HCT116 (cell line): ENCODE data around the gene KIAA0825. TPM values are rescaled to one million over a fixed set of nuclear protein-coding genes. Genes with fewer than 3 reads are reported as not detected.
A peak's percentile ranks its signal among the peaks of the same experiment; 100 is the strongest.

Source experiments
- ATAC-seq: fragments of 200-7000 bp; cut with Tn5 transposase; 2 replicates; pipeline ENCODE4 v1.9.1; 2020; ENCODE audit warnings: mild to moderate bottlenecking, moderate library complexity
- BruUV-seq: library from RNA; stranded (reverse); fragments of 400-500 nt; replicated peaks from 2 replicates; lab custom pipeline; 2021; lab: Mats Ljungman, UMichigan
- CTCF ChIA-PET: fragments of 300-600 bp; sonication (Branson Sonifier 250); formaldehyde crosslinking; loops from one replicate; lab custom pipeline; 2021; ENCODE audit warnings: antibody characterized with exemption; lab: Charles Lee
- POLR2A ChIA-PET: fragments of 300-600, 350-600 bp; sonication (Branson Sonifier 250); formaldehyde crosslinking; loops from one replicate; lab custom pipeline; 2021; ENCODE audit warnings: antibody characterized with exemption; lab: Charles Lee
- RAD21 ChIA-PET, 2 experiments: fragments of 300-600 bp; sonication (Branson Sonifier 250); formaldehyde crosslinking; loops; one replicate each; lab custom pipeline; 2023; ENCODE audit warnings: low total read pairs in 2 of 2; ENCODE audit not compliant: uncharacterized antibody in 2 of 2, unreplicated experiment in 2 of 2, low non-redundant PET in 1 of 2; lab: Charles Lee
- DNase-seq: peaks from one replicate; pipeline ENCODE4 v3.0.0-alpha.2; 2010; ENCODE audit warnings: low read depth, low spot score
- H2AFZ ChIP-seq: fragments of 200-600 bp; shearing (Covaris generic), sonication (generic); 2 replicates; pipeline ENCODE4 v1.6.1; 2017; ENCODE audit warnings: low read depth, mixed run types, mixed read lengths, antibody characterized with exemption, low read length; ENCODE audit not compliant: poor library complexity, severe bottlenecking
- H3K27ac ChIP-seq: 2 replicates; pipeline ENCODE4 v1.5.1; 2012; ENCODE audit warnings: low read depth, low read length
- H3K27me3 ChIP-seq: fragments of 200-600 bp; sonication (generic); 2 replicates; pipeline ENCODE4 v1.6.1; 2016; ENCODE audit warnings: mixed run types, low read length, mixed read lengths; ENCODE audit not compliant: insufficient read depth
- H3K36me3 ChIP-seq, 2 experiments: fragments of 200-500 bp in 1 of 2; fragments of 200-600 bp in 1 of 2; sonication (Bioruptor generic) in 1 of 2; sonication (generic) in 1 of 2; 2 replicates each; pipeline versions ENCODE4 v1.5.1 to v1.6.1; 2014 to 2016; ENCODE audit warnings: low read length in 2 of 2, inconsistent platforms in 1 of 2, mixed read lengths in 1 of 2, mixed run types in 1 of 2; ENCODE audit not compliant: insufficient read depth in 2 of 2, control insufficient read depth in 1 of 2
- H3K4me1 ChIP-seq, 2 experiments: fragments of 200-600 bp in 1 of 2; sonication (generic) in 1 of 2; 2 replicates each; pipeline versions ENCODE4 v1.5.1 to v1.6.1; 2012 to 2017; ENCODE audit warnings: low read length in 2 of 2, inconsistent platforms in 1 of 2, mild to moderate bottlenecking in 1 of 2, mixed read lengths in 1 of 2, mixed run types in 1 of 2, moderate library complexity in 1 of 2; ENCODE audit not compliant: insufficient read depth in 2 of 2, control insufficient read depth in 1 of 2
- H3K4me2 ChIP-seq: fragments of 200-600 bp; sonication (generic); 2 replicates; pipeline ENCODE4 v1.6.1; 2017; ENCODE audit warnings: mixed run types, low read length, mixed read lengths
- H3K4me3 ChIP-seq, 2 experiments: fragments of 200-600 bp in 1 of 2; sonication (generic) in 1 of 2; replicated peaks in 1 of 2; 2 replicates each; pipeline ENCODE4 v1.5.1; 2011 to 2016; ENCODE audit warnings: low read length in 2 of 2, control low read depth in 1 of 2, low read depth in 1 of 2, mild to moderate bottlenecking in 1 of 2, mixed read lengths in 1 of 2, mixed run types in 1 of 2
- H3K79me2 ChIP-seq: fragments of 200-600 bp; sonication (generic); 2 replicates; pipeline ENCODE4 v1.6.1; 2017; ENCODE audit warnings: mild to moderate bottlenecking, mixed run types, low read length, moderate library complexity, mixed read lengths; ENCODE audit not compliant: insufficient read depth
- H3K9ac ChIP-seq: fragments of 200-600 bp; sonication (generic); 2 replicates; pipeline ENCODE4 v1.6.1; 2016; ENCODE audit warnings: low read length, mixed read lengths
- H3K9me2 ChIP-seq: fragments of 200-600 bp; sonication (generic), shearing (Covaris generic); 2 replicates; pipeline ENCODE4 v1.6.1; 2017; ENCODE audit warnings: mixed run types, mild to moderate bottlenecking, moderate library complexity; ENCODE audit not compliant: insufficient read depth
- H3K9me3 ChIP-seq, 2 experiments: fragments of 200-500 bp in 1 of 2; fragments of 200-600 bp in 1 of 2; sonication (Bioruptor generic) in 1 of 2; sonication (generic) in 1 of 2; 2 replicates each; pipeline ENCODE4 v1.6.1; 2014 to 2017; ENCODE audit warnings: low read length in 2 of 2, mixed read lengths in 2 of 2, inconsistent platforms in 1 of 2, low read depth in 1 of 2, mild to moderate bottlenecking in 1 of 2, mixed run types in 1 of 2, moderate library complexity in 1 of 2; ENCODE audit not compliant: control insufficient read depth in 1 of 2, insufficient read depth in 1 of 2
- H4K20me1 ChIP-seq: fragments of 200-600 bp; sonication (generic), shearing (Covaris generic); 2 replicates; pipeline ENCODE4 v1.6.1; 2017; ENCODE audit warnings: mixed run types, mild to moderate bottlenecking, moderate library complexity; ENCODE audit not compliant: insufficient read depth
- CBX3 ChIP-seq: IDR thresholded peaks from 2 replicates; pipeline ENCODE4 v1.6.1; 2012; ENCODE audit warnings: low read depth
- ELF1 ChIP-seq: IDR thresholded peaks from 2 replicates; pipeline ENCODE4 v1.6.1; 2012; ENCODE audit warnings: low read depth, borderline replicate concordance
- EZH2 ChIP-seq: fragments of 200-600 bp; sonication (generic); IDR thresholded peaks from 2 replicates; pipeline ENCODE4 v1.6.1; 2017; ENCODE audit warnings: antibody characterized with exemption, mixed run types
- POLR2A ChIP-seq: IDR thresholded peaks from 2 replicates; pipeline ENCODE4 v1.7.0; 2011; ENCODE audit warnings: borderline replicate concordance; ENCODE audit not compliant: insufficient read depth, insufficient read length; ENCODE audit errors: extremely low read depth
- RAD21 ChIP-seq: IDR thresholded peaks from 2 replicates; pipeline ENCODE4 v1.6.1; 2012; ENCODE audit warnings: low read depth, mild to moderate bottlenecking
- SIN3A ChIP-seq: IDR thresholded peaks from 2 replicates; pipeline ENCODE4 v1.6.1; 2012; ENCODE audit warnings: low read depth
- SRF ChIP-seq: IDR thresholded peaks from 2 replicates; pipeline ENCODE4 v1.6.1; 2012; ENCODE audit warnings: low read depth
- intact Hi-C: fragments of 100-400 bp; cut with micrococcal nuclease; formaldehyde crosslinking; loops from 2 replicates; pipeline ENCODE4 v1.10.0; 2022
- total RNA-seq: library from RNA; stranded (reverse); gene quantifications from one replicate; pipeline ENCODE4 v1.2.1, GENCODE V29; 2021; ENCODE audit not compliant: unreplicated experiment
- TF ChIP-seq, protein P1 (sequence below): IDR thresholded peaks from 2 replicates; pipeline ENCODE4 v1.6.1; 2012
- TF ChIP-seq, protein P2 (sequence below): IDR thresholded peaks from 2 replicates; pipeline ENCODE4 v1.6.1; 2012; ENCODE audit warnings: low read depth
- TF ChIP-seq, protein P3 (sequence below), 3 experiments: fragments of 200-600 bp in 1 of 3; sonication (generic) in 1 of 3; IDR thresholded peaks in 2 of 3; conservative IDR thresholded peaks in 1 of 3; 2 replicates each; pipeline ENCODE4 v1.5.1; 2012 to 2017; ENCODE audit warnings: low read depth in 2 of 3, low read length in 2 of 3, antibody characterized with exemption in 1 of 3, borderline replicate concordance in 1 of 3, control low read depth in 1 of 3, mild to moderate bottlenecking in 1 of 3, mixed read lengths in 1 of 3, mixed run types in 1 of 3, moderate library complexity in 1 of 3; ENCODE audit not compliant: insufficient read depth in 1 of 3
- TF ChIP-seq, protein P4 (sequence below): IDR thresholded peaks from 2 replicates; pipeline ENCODE4 v1.6.1; 2011; ENCODE audit warnings: mild to moderate bottlenecking, low read length, moderate library complexity; ENCODE audit not compliant: insufficient replicate concordance; ENCODE audit errors: extremely low read depth

Gene KIAA0825
- total RNA-seq, 1 experiment from 2014 or later: 1.4 TPM

DNA sequence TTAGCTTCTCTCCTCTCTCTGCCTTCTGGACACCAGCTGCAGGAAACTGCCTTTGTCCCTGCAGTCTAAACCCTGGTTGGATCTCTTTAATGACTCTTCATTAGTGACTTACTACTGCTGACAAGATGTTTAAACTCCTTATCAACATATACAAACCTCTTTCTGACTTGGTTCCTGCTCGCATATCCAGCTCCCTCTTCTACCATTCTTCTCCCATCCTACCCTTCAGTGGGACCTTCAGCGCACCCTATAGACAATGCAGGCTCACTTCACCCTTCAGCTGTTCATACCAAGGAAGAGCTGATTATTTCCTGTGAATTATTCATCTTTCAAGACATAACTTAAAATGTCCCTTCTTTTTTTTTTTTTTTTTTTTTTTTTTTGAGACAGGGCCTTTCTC lies 436.5 kb downstream of the KIAA0825 start:
- no peak overlapping the region for H3K27ac ChIP-seq
- BruUV-seq: no TSS peak
- DNase-seq: peak; percentile 6

More for the DNA sequence above, 436.5 kb downstream of the KIAA0825 start:
- POLR2A ChIA-PET: no interaction called here
- TF ChIP-seq, protein P1, sequence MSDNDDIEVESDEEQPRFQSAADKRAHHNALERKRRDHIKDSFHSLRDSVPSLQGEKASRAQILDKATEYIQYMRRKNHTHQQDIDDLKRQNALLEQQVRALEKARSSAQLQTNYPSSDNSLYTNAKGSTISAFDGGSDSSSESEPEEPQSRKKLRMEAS: no peak
- TF ChIP-seq EZH2 (no peak), CBX3 (no peak), ELF1 (no peak), RAD21 (0 out of 2 replicates have a peak, but pooled peaks have one; percentile 24), SIN3A (no peak), POLR2A (no peak), SRF (no peak)
- TF ChIP-seq, protein P2, sequence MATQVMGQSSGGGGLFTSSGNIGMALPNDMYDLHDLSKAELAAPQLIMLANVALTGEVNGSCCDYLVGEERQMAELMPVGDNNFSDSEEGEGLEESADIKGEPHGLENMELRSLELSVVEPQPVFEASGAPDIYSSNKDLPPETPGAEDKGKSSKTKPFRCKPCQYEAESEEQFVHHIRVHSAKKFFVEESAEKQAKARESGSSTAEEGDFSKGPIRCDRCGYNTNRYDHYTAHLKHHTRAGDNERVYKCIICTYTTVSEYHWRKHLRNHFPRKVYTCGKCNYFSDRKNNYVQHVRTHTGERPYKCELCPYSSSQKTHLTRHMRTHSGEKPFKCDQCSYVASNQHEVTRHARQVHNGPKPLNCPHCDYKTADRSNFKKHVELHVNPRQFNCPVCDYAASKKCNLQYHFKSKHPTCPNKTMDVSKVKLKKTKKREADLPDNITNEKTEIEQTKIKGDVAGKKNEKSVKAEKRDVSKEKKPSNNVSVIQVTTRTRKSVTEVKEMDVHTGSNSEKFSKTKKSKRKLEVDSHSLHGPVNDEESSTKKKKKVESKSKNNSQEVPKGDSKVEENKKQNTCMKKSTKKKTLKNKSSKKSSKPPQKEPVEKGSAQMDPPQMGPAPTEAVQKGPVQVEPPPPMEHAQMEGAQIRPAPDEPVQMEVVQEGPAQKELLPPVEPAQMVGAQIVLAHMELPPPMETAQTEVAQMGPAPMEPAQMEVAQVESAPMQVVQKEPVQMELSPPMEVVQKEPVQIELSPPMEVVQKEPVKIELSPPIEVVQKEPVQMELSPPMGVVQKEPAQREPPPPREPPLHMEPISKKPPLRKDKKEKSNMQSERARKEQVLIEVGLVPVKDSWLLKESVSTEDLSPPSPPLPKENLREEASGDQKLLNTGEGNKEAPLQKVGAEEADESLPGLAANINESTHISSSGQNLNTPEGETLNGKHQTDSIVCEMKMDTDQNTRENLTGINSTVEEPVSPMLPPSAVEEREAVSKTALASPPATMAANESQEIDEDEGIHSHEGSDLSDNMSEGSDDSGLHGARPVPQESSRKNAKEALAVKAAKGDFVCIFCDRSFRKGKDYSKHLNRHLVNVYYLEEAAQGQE: no peak
- TF ChIP-seq, protein P3, sequence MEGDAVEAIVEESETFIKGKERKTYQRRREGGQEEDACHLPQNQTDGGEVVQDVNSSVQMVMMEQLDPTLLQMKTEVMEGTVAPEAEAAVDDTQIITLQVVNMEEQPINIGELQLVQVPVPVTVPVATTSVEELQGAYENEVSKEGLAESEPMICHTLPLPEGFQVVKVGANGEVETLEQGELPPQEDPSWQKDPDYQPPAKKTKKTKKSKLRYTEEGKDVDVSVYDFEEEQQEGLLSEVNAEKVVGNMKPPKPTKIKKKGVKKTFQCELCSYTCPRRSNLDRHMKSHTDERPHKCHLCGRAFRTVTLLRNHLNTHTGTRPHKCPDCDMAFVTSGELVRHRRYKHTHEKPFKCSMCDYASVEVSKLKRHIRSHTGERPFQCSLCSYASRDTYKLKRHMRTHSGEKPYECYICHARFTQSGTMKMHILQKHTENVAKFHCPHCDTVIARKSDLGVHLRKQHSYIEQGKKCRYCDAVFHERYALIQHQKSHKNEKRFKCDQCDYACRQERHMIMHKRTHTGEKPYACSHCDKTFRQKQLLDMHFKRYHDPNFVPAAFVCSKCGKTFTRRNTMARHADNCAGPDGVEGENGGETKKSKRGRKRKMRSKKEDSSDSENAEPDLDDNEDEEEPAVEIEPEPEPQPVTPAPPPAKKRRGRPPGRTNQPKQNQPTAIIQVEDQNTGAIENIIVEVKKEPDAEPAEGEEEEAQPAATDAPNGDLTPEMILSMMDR (IDR thresholded peaks at IDR 0.05 in 2 of 3, conservative IDR thresholded peaks at IDR 0.05 in 1 of 3; ENCODE audit: borderline replicate concordance in 1 of 3, insufficient read depth in 1 of 3, low read depth in 2 of 3, low read length in 2 of 3): peak in 2 of 3 experiments; percentile 28 to 39; a peak in 3 of 6 replicates
- TF ChIP-seq, protein P4, sequence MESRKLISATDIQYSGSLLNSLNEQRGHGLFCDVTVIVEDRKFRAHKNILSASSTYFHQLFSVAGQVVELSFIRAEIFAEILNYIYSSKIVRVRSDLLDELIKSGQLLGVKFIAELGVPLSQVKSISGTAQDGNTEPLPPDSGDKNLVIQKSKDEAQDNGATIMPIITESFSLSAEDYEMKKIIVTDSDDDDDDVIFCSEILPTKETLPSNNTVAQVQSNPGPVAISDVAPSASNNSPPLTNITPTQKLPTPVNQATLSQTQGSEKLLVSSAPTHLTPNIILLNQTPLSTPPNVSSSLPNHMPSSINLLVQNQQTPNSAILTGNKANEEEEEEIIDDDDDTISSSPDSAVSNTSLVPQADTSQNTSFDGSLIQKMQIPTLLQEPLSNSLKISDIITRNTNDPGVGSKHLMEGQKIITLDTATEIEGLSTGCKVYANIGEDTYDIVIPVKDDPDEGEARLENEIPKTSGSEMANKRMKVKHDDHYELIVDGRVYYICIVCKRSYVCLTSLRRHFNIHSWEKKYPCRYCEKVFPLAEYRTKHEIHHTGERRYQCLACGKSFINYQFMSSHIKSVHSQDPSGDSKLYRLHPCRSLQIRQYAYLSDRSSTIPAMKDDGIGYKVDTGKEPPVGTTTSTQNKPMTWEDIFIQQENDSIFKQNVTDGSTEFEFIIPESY: no peak
- Histone ChIP-seq H3K27me3 (no peaks in the 10 kb centered on the region), H3K4me1 (no peaks in the 10 kb centered on the region), H3K4me2 (no peak overlapping the region), H3K4me3 (no peak overlapping the region), H2AFZ (no peak overlapping the region), H3K9ac (no peak overlapping the region), H4K20me1 (no peaks in the 10 kb centered on the region), H3K9me2 (no peaks in the 10 kb centered on the region), H3K9me3 (no peaks in the 10 kb centered on the region), H3K79me2 (no peaks in the 10 kb centered on the region), H3K36me3 (no peaks in the 10 kb centered on the region)
- intact Hi-C loops: no loop called here
- RAD21 ChIA-PET: interaction anchor here in 1 of 2 experiments (0.7 kb wide), 1 partner anchor 38 kb away, joined by 3 read pairs; no protein-coding TSS in a partner anchor
- peak; percentile 86 for ATAC-seq
- CTCF ChIA-PET: interaction anchor here (0.7 to 1.6 kb wide), 8 partner anchors 8 to 1380 kb away, joined by 3 to 5 read pairs (median 3); no protein-coding TSS in a partner anchor
